ENCODE measurements around the gene GDI2.

DNA sequence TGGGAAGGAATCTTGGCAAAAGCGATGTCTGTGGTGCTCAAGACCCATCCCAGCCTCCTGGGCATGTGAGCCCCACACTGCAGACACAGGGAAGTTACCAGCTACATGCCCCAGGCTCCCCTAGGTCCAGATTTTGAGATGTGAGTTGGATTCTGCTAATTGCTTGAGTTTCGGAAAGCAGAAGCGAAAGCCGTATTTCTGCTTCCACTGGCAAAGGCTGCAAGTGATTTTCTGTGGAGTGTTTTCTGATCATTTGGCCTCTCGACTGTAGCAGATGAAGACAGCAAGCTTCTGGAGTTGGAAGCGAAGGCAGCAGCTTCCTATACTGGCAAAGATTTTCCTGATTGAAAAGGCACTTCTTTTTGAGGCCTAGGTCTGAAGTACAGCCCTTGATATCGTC, 46.8 kb upstream of the GDI2 start:
- no peak for TF ChIP-seq POLR2A (IDR thresholded peaks at IDR 0.05)
- TF ChIP-seq, protein P1, sequence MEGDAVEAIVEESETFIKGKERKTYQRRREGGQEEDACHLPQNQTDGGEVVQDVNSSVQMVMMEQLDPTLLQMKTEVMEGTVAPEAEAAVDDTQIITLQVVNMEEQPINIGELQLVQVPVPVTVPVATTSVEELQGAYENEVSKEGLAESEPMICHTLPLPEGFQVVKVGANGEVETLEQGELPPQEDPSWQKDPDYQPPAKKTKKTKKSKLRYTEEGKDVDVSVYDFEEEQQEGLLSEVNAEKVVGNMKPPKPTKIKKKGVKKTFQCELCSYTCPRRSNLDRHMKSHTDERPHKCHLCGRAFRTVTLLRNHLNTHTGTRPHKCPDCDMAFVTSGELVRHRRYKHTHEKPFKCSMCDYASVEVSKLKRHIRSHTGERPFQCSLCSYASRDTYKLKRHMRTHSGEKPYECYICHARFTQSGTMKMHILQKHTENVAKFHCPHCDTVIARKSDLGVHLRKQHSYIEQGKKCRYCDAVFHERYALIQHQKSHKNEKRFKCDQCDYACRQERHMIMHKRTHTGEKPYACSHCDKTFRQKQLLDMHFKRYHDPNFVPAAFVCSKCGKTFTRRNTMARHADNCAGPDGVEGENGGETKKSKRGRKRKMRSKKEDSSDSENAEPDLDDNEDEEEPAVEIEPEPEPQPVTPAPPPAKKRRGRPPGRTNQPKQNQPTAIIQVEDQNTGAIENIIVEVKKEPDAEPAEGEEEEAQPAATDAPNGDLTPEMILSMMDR (IDR thresholded peaks at IDR 0.05), result no peak

All from right lobe of liver (tissue), 4 donors.